Measurements from ENCODE around the gene DIAPH3. TPM values are rescaled to one million over a fixed set of nuclear protein-coding genes. Genes with fewer than 3 reads are reported as not detected.

The DIAPH3 gene
- total and polyA plus RNA-seq, 2 of the 8 experiments (the other 6 are each of a cell fraction or from before 2014, with no cell fraction given), result 8.0 to 30.8 TPM

DNA sequence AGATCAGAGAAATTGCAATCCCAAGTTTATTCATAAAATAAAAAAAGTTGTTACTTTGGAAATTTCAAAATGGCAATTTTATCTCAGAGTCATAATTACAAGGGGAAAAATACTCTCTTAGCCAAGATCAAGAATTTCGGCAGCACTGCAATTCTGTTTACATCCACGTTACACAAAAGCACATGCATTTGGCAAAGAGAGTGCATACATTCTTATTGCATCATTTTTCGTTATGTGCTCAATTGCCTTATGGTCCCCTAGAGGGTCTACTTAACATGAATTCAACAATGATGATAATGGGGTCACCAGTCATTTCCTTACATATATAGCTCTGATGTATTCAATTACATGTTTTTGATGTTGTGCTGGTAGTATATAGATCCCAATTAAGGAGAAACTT is 498.0 kb downstream of the DIAPH3 start:
- H2BK5ac ChIP-seq (ENCODE audit: low read depth, low read length), result no peak overlapping the region
- FAIRE-seq, result peak; percentile 39
- no peak overlapping the region for H3K9ac ChIP-seq (replicated peaks in 1 of 4; ENCODE audit: extremely low read depth in 1 of 4, low read depth in 3 of 4, low read length in 3 of 4)
- peaks cover 3 to 6% (median 5%) of the 10 kb centered on the region in 4 experiments; a peak in 6 of 7 replicates for H3K4me1 ChIP-seq (replicated peaks in 1 of 4; ENCODE audit: control insufficient read depth in 3 of 4, insufficient read depth in 4 of 4, low read length in 3 of 4)
- H3K4me2 ChIP-seq (ENCODE audit: insufficient read depth in 1 of 2, low read depth in 2 of 2, low read length in 2 of 2), result no peak overlapping the region
- no peaks in the 10 kb centered on the region for H4K20me1 ChIP-seq (replicated peaks in 1 of 2; ENCODE audit: control insufficient read depth in 1 of 2, insufficient read depth in 2 of 2, low read length in 2 of 2)
- H2BK20ac ChIP-seq (ENCODE audit: low read length), result no peak overlapping the region
- H3K4ac ChIP-seq (replicated peaks; ENCODE audit: insufficient read length, low read depth, low read length), result no peak overlapping the region
- no peak overlapping the region for H3K56ac ChIP-seq (replicated peaks; ENCODE audit: insufficient read length, low read depth, low read length)
- H3K4me3 ChIP-seq (ENCODE audit: extremely low read depth in 1 of 4, insufficient read depth in 2 of 4, low read depth in 3 of 4, low read length in 4 of 4), result no peak overlapping the region
- H3K79me2 ChIP-seq (ENCODE audit: control insufficient read depth in 1 of 2, insufficient read depth in 2 of 2, low read length in 2 of 2), result no peaks in the 10 kb centered on the region
- H2AFZ ChIP-seq (ENCODE audit: low read length), result no peak overlapping the region
- no peaks in the 10 kb centered on the region for H3K23me2 ChIP-seq (ENCODE audit: low read depth, low read length)
- no peak for TF ChIP-seq SIN3A (conservative IDR thresholded peaks at IDR 0.05 in 1 of 2, IDR thresholded peaks at IDR 0.05 in 1 of 2; ENCODE audit: low read depth in 1 of 2, low read length in 2 of 2)
- no peak for TF ChIP-seq SUZ12 (IDR thresholded peaks at IDR 0.05; ENCODE audit: low read length)
- no peak for TF ChIP-seq ATF2 (IDR thresholded peaks at IDR 0.05; ENCODE audit: low read length)
- TF ChIP-seq ASH2L (IDR thresholded peaks at IDR 0.05; ENCODE audit: low read length), result no peak
- TF ChIP-seq POU5F1 (IDR thresholded peaks at IDR 0.05; ENCODE audit: low read depth, low read length), result no peak
- TF ChIP-seq SP2 (IDR thresholded peaks at IDR 0.05; ENCODE audit: low read length), result no peak
- no peak for TF ChIP-seq BCL11A (IDR thresholded peaks at IDR 0.05; ENCODE audit: low read depth in 2 of 2, low read length in 2 of 2)
- no peak for TF ChIP-seq ATF3 (IDR thresholded peaks at IDR 0.05; ENCODE audit: insufficient read depth, low read depth, low read length)
- TF ChIP-seq NANOG (IDR thresholded peaks at IDR 0.05; ENCODE audit: insufficient read depth, low read depth, low read length, poor library complexity, severe bottlenecking), result no peak
- no peak for TF ChIP-seq MAFK (IDR thresholded peaks at IDR 0.05; ENCODE audit: low read depth, low read length)
- WGBS, 2 experiments (ENCODE audit: extremely low coverage in 1 of 2, insufficient coverage in 1 of 2, insufficient read length in 1 of 2, insufficient replicate concordance in 2 of 2, low coverage in 1 of 2, low lambda C conversion rate in 2 of 2, missing lambda C conversion rate in 1 of 2), result 82% methylated on average over 3 of the region's 3 CpGs; no CpG with 5 or more reads in 1 of the 2 experiments
- H4K5ac ChIP-seq (ENCODE audit: insufficient read length, low read depth, low read length), result peak overlapping the region; percentile 35
- H3K14ac ChIP-seq (ENCODE audit: insufficient read length), result no peak overlapping the region
- no peaks in the 10 kb centered on the region for H3K27me3 ChIP-seq (replicated peaks in 1 of 4; ENCODE audit: control insufficient read depth in 3 of 4, extremely low read depth in 1 of 4, insufficient read depth in 3 of 4, low read length in 3 of 4)
- H4K91ac ChIP-seq (replicated peaks; ENCODE audit: insufficient read length, low read length), result no peak overlapping the region
- peaks cover 0 to 3% (median 0%) of the 10 kb centered on the region in 4 experiments; a peak in 1 of 8 replicates for H3K36me3 ChIP-seq (ENCODE audit: control insufficient read depth in 2 of 4, insufficient read depth in 4 of 4, low read length in 3 of 4)
- POLR2A ChIA-PET (ENCODE audit: partially characterized antibody), result no interaction called here
- no peaks in the 10 kb centered on the region for H3K9me3 ChIP-seq (ENCODE audit: insufficient read depth in 2 of 2, low read depth in 1 of 2, low read length in 1 of 2)
- H2BK120ac ChIP-seq (replicated peaks; ENCODE audit: low read depth, low read length), result no peak overlapping the region
- no peak for DNase-seq (ENCODE audit: low read depth in 1 of 2, low spot score in 2 of 2)
- no peak overlapping the region for H4K8ac ChIP-seq (ENCODE audit: extremely low read depth, insufficient read depth, low read length)
- no peak overlapping the region for H3K18ac ChIP-seq (ENCODE audit: extremely low read depth, low read length)
- no peak overlapping the region for H2BK12ac ChIP-seq (ENCODE audit: low read depth, low read length)
- CTCF ChIA-PET (ENCODE audit: partially characterized antibody), result interaction anchor here (0.8 to 1.0 kb wide), 2 partner anchors 12 to 82 kb away, joined by 3 read pairs; no protein-coding TSS in a partner anchor
- H3K27ac ChIP-seq (ENCODE audit: low read depth, low read length), result no peak overlapping the region
- H3K23ac ChIP-seq (ENCODE audit: insufficient read length), result no peak overlapping the region
- no peaks in the 10 kb centered on the region for H3K79me1 ChIP-seq (ENCODE audit: low read depth, low read length)
- no peak overlapping the region for H2AK5ac ChIP-seq (ENCODE audit: low read depth, low read length)
- H2BK15ac ChIP-seq (ENCODE audit: low read length), result no peak overlapping the region

Measured in H1 (cell line).